Measurements from ENCODE around the gene BTNL2.
"Not testable (repeated sequence)": the region's sequence is repeated elsewhere in the genome, so short reads cannot be mapped to it uniquely, and the experiment has no call there.

The BTNL2 gene

GRCh38 chr6:32367644-32368043 lies 39.3 kb downstream of the BTNL2 start:
- no peak for DNase-seq (ENCODE audit: low read depth)

- not testable (repeated sequence) for DNase-seq (ENCODE audit: low read depth)
These were observed 47.8 kb downstream of the BTNL2 start for GRCh38 chr6:32359225-32359624.

GRCh38 chr6:32358548-32358947 lies 48.4 kb downstream of the BTNL2 start:
- not testable (repeated sequence) for DNase-seq (ENCODE audit: low read depth)

DNA sequence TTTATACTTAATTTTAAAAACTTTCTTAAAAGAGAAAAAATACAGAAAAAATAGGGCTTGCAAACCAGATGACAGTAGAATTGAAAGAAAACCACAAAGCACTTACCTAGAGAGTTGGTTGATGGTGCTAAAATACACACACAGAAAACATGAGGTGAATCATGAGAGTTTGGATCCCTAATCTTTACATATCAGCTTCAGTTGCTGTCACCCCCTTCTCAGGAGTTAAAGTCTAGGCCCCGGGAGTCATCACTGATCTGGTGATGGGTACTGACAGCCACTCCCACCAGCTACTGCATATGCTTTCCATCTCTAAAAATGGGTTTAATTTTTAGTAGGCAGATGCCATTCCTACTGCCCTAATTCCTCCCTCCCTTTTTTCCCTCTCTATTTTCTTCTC lies 52.0 kb downstream of the BTNL2 start:
- DNase-seq (ENCODE audit: low read depth): no peak

DNA sequence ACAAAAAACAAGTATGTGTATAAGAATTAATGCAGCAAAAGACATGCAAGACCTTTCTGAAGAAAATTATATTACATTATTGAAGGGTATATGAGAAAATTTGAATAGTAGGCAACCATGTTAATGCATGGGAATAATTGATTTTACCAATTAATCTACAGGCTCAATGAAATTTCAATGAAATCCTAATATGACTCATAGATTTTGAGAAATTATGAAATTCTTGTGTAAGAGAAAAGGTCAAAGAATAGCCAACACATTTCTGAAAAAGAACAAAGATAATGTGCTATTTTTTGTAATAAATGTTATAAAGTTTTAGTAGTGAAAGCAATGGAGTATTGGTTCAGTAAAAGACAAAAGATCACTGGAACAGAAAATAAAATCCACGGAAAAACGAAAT lies 53.6 kb downstream of the BTNL2 start:
- DNase-seq (ENCODE audit: low read depth): no peak

All from stromal cell of bone marrow (primary cell).